ENCODE data around the gene DUSP1.

DNA sequence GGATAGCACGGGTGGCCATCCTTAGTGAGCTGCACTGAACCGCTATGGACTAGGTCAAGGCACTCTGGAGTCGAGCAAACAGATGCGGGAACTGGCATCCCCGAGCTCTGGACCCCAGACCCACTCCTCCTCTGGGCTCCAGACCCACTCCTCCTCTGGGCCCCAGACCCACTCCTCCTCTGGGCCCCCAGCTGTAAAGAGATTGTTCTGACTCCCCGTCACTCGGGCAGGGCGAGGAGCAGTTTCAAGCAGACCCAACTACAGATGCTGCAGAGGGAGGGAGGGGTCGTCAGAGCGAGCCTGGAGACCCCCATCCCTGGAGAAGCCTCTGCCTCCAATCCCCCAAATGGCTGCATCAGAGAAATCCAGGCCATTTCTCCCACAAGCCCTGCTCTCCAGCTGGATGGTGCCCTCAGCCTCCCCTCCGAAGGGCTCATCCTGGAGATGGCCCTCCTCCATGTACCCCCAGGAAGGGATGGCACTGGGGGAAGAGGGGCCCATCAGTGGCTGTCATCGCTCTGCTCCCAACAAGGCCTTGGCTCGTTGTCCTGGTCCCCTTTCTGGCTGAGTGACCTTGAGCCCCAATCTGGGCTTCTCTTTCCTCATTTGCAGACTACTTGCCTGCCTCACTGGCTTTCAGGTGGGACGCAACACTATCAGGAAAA lies 38.7 kb downstream of the DUSP1 start:
- TF ChIP-seq CREB1 (IDR thresholded peaks at IDR 0.05; ENCODE audit: low read depth) (no peak), FOXM1 (IDR thresholded peaks at IDR 0.05; ENCODE audit: borderline replicate concordance, low read depth) (no peak), ZBTB7A (IDR thresholded peaks at IDR 0.05; ENCODE audit: low read depth) (no peak), YY1 (IDR thresholded peaks at IDR 0.05; ENCODE audit: low read depth) (no peak), TAF1 (IDR thresholded peaks at IDR 0.05; ENCODE audit: low read depth) (no peak), CEBPB (IDR thresholded peaks at IDR 0.05) (no peak), EP300 (IDR thresholded peaks at IDR 0.05; ENCODE audit: borderline replicate concordance) (no peak), TCF12 (IDR thresholded peaks at IDR 0.05; ENCODE audit: low read depth) (no peak)
- TF ChIP-seq, protein P1, sequence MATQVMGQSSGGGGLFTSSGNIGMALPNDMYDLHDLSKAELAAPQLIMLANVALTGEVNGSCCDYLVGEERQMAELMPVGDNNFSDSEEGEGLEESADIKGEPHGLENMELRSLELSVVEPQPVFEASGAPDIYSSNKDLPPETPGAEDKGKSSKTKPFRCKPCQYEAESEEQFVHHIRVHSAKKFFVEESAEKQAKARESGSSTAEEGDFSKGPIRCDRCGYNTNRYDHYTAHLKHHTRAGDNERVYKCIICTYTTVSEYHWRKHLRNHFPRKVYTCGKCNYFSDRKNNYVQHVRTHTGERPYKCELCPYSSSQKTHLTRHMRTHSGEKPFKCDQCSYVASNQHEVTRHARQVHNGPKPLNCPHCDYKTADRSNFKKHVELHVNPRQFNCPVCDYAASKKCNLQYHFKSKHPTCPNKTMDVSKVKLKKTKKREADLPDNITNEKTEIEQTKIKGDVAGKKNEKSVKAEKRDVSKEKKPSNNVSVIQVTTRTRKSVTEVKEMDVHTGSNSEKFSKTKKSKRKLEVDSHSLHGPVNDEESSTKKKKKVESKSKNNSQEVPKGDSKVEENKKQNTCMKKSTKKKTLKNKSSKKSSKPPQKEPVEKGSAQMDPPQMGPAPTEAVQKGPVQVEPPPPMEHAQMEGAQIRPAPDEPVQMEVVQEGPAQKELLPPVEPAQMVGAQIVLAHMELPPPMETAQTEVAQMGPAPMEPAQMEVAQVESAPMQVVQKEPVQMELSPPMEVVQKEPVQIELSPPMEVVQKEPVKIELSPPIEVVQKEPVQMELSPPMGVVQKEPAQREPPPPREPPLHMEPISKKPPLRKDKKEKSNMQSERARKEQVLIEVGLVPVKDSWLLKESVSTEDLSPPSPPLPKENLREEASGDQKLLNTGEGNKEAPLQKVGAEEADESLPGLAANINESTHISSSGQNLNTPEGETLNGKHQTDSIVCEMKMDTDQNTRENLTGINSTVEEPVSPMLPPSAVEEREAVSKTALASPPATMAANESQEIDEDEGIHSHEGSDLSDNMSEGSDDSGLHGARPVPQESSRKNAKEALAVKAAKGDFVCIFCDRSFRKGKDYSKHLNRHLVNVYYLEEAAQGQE (IDR thresholded peaks at IDR 0.05; ENCODE audit: low read depth), result no peak
- TF ChIP-seq, protein P2, sequence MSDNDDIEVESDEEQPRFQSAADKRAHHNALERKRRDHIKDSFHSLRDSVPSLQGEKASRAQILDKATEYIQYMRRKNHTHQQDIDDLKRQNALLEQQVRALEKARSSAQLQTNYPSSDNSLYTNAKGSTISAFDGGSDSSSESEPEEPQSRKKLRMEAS (IDR thresholded peaks at IDR 0.05), result no peak
- TF ChIP-seq, protein P3, sequence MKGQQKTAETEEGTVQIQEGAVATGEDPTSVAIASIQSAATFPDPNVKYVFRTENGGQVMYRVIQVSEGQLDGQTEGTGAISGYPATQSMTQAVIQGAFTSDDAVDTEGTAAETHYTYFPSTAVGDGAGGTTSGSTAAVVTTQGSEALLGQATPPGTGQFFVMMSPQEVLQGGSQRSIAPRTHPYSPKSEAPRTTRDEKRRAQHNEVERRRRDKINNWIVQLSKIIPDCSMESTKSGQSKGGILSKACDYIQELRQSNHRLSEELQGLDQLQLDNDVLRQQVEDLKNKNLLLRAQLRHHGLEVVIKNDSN (IDR thresholded peaks at IDR 0.05), result no peak

Measured in Ishikawa (cell line).